AG09319 (cell line): ENCODE measurements around the gene P2RY6.

ENCODE experiments used
- DNase-seq: peaks from one replicate; pipeline ENCODE4 v3.0.0-alpha.2; 2010; ENCODE audit warnings: low read depth; ENCODE audit errors: extremely low read depth
- CTCF ChIP-seq: IDR thresholded peaks from 2 replicates; pipeline ENCODE4 v1.5.1; 2011; ENCODE audit warnings: low read depth, mild to moderate bottlenecking, inconsistent platforms, low read length, moderate library complexity

Gene P2RY6

GRCh38 chr11:73306069-73306841 lies 34.1 kb downstream of the P2RY6 start:
- TF ChIP-seq CTCF = no peak; the same call in 1 of the 2 replicates
- no peak for DNase-seq

GRCh38 chr11:73306977-73307322 lies 34.8 kb downstream of the P2RY6 start:
- no peak for TF ChIP-seq CTCF
- DNase-seq = no peak

- TF ChIP-seq CTCF = peak; percentile 81
- DNase-seq = peak; percentile 98
These were observed 35.3 kb downstream of the P2RY6 start for GRCh38 chr11:73307323-73308002.

- no peak for DNase-seq
- no peak for TF ChIP-seq CTCF
These were observed 36.1 kb downstream of the P2RY6 start, which contains the start of gene ARHGEF17 for GRCh38 chr11:73308003-73308960. ARHGEF17 (plus strand) TSS chr11:73308276; CDS start chr11:73308639, 363 bp downstream.

GRCh38 chr11:73308961-73309919 lies 37.1 kb downstream of the P2RY6 start:
- peak; percentile 93 for DNase-seq
- no peak for TF ChIP-seq CTCF

- DNase-seq = no peak
- no peak for TF ChIP-seq CTCF
These were observed 37.9 kb downstream of the P2RY6 start for GRCh38 chr11:73310076-73310475.
